Progenitor cell of endocrine pancreas (in vitro differentiated cells): ENCODE results near the gene LLPH. TPM values are rescaled to one million over a fixed set of nuclear protein-coding genes. Genes with fewer than 3 reads are reported as not detected.

ENCODE experiments used
- DNase-seq: peaks from one replicate; pipeline ENCODE4 v3.0.0; 2021; ENCODE audit warnings: low spot score; ENCODE audit not compliant: unreplicated experiment
- H3K27ac Mint-ChIP-seq: 2 replicates; pipeline ENCODE4 v1.8.0; 2021; ENCODE audit warnings: mild to moderate bottlenecking, moderate library complexity, mixed read lengths
- H3K27me3 Mint-ChIP-seq: 2 replicates; pipeline ENCODE4 v1.8.0; 2021; ENCODE audit warnings: mixed read lengths
- H3K36me3 Mint-ChIP-seq: 2 replicates; pipeline ENCODE4 v1.8.0; 2022; ENCODE audit warnings: mixed read lengths; ENCODE audit not compliant: insufficient read depth
- H3K4me1 Mint-ChIP-seq: 2 replicates; pipeline ENCODE4 v1.8.0; 2021; ENCODE audit warnings: low read depth, mixed read lengths
- H3K4me3 Mint-ChIP-seq: 2 replicates; pipeline ENCODE4 v1.8.0; 2021; ENCODE audit warnings: low read depth, mild to moderate bottlenecking, moderate library complexity, mixed read lengths
- H3K9me3 Mint-ChIP-seq: 2 replicates; pipeline ENCODE4 v1.8.0; 2021; ENCODE audit warnings: low read depth, mixed read lengths
- CTCF ChIP-seq: fragments of 200-600 bp; sonication (generic); IDR thresholded peaks from one replicate; pipeline ENCODE4 v1.5.0; 2021; ENCODE audit warnings: antibody characterized with exemption, mild to moderate bottlenecking; ENCODE audit not compliant: unreplicated experiment
- total RNA-seq: library from RNA; stranded (reverse); gene quantifications from 2 replicates; pipeline ENCODE4 v1.2.1, GENCODE V29; 2021

Gene LLPH
- total RNA-seq, 1 donor from 2014 or later = 22.4 TPM

DNA sequence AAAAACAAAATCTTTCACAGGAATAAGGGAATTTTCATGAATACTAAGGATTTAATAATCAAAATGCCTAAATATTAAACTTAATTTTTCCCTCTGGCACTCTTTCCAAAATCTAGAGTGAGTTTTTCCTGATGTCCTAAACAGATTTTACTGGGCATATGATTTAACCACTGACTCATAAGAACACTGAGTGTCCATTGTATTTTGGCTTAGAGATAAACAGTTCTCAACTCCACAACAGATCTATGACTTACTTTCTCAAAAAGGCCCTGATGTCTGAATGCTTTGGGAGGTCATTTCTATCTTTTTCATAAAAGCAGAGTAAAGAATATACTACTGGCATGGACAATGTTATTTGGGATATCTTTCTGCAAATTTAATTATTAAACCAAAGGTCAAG, 24.2 kb upstream of the LLPH start:
- no peaks in the 10 kb centered on the region for H3K4me1 Mint-ChIP-seq
- H3K36me3 Mint-ChIP-seq = peaks cover 3% of the 10 kb centered on the region
- no peak for DNase-seq
- no peaks in the 10 kb centered on the region for H3K9me3 Mint-ChIP-seq
- H3K27ac Mint-ChIP-seq = no peak overlapping the region
- TF ChIP-seq CTCF = no peak
- no peaks in the 10 kb centered on the region for H3K27me3 Mint-ChIP-seq
- no peak overlapping the region for H3K4me3 Mint-ChIP-seq

GRCh38 chr12:66152732-66153131, 22.2 kb upstream of the LLPH start:
- TF ChIP-seq CTCF = no peak
- no peak overlapping the region for H3K4me3 Mint-ChIP-seq
- H3K27me3 Mint-ChIP-seq = no peaks in the 10 kb centered on the region
- DNase-seq = no peak
- H3K9me3 Mint-ChIP-seq = no peaks in the 10 kb centered on the region
- H3K4me1 Mint-ChIP-seq = no peaks in the 10 kb centered on the region
- H3K27ac Mint-ChIP-seq = no peak overlapping the region
- peaks cover 3% of the 10 kb centered on the region for H3K36me3 Mint-ChIP-seq

- no peaks in the 10 kb centered on the region for H3K27me3 Mint-ChIP-seq
- no peaks in the 10 kb centered on the region for H3K4me1 Mint-ChIP-seq
- no peaks in the 10 kb centered on the region for H3K9me3 Mint-ChIP-seq
- H3K27ac Mint-ChIP-seq = no peak overlapping the region
- H3K36me3 Mint-ChIP-seq = peaks cover 2% of the 10 kb centered on the region
- TF ChIP-seq CTCF = peak; percentile 36
- DNase-seq = no peak
- H3K4me3 Mint-ChIP-seq = no peak overlapping the region
These were observed 19.3 kb upstream of the LLPH start for GRCh38 chr12:66149702-66150398.

DNA sequence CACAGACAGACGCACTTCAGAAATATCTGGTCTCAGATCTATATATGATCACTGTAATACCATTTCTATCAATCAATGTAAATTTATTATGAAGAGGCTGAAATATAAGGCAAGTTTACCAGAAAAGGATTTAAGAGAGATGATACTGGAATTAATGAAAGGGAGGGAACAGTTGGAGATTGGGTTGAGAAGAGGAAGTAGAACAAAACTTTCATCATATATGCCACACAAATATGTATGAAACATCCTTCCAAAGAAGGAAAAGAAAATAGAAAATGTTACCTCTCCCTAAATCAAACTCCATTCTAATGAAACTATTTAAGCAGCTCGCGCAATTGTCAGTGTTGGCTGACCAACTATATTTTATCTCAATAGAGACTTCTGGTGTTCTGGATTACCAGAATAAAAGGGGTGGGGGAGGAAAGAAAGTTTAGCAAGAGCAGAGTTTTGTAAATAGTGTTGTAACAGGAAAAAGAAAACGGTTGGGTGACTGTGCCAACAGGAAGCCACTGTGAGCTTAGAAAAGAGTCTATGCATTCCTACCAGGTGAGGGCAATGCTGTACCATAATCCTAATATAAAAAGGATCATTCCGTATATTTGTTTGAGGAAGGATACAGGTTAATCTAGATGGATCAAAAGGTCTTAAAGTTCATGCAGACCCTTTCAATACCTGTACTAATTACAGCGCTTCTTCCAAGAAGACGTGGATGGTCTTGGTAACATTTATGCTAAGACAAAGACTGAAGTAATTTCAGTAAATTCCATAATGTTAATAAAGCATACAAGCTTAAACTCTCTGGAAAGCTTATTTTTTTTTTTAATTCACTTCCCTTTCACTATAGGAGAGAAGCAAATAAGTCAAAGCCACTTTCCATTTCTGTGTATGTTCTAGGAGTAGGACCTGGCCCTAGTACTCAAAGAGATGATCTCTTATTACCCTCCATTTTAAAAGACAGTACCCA, 14.5 kb upstream of the LLPH start:
- no peaks in the 10 kb centered on the region for H3K27me3 Mint-ChIP-seq
- TF ChIP-seq CTCF = peak; percentile 73
- peak overlapping the region; percentile 81 for H3K27ac Mint-ChIP-seq
- peaks cover 13% of the 10 kb centered on the region for H3K9me3 Mint-ChIP-seq
- no peak overlapping the region for H3K4me3 Mint-ChIP-seq
- no peak for DNase-seq
- H3K4me1 Mint-ChIP-seq = no peaks in the 10 kb centered on the region
- H3K36me3 Mint-ChIP-seq = peaks cover 17% of the 10 kb centered on the region

DNA sequence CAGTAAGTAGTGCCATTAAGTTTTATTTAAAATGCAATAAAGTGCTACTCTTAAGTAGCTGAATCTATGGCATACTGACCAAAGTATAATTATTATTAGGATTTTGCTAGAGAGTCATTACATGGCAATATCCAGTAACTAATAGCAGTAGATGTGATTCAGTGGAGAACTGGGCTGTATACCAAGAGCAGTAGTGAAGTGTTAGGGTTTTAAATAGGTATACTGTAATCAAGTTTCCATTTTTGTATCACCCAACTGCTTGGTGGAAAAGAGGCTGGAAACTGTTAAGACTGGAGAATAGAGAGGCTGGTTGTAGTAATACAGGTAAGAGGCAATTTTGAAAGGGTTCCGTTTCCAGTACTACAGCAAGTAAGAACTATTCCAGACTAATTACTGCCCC, 13.3 kb upstream of the LLPH start:
- Mint-ChIP-seq H3K9me3 (peaks cover 22% of the 10 kb centered on the region), H3K27me3 (no peaks in the 10 kb centered on the region), H3K36me3 (peaks cover 24% of the 10 kb centered on the region), H3K27ac (no peak overlapping the region), H3K4me3 (no peak overlapping the region), H3K4me1 (no peaks in the 10 kb centered on the region)
- no peak for DNase-seq
- no peak for TF ChIP-seq CTCF
